Panc1 (cell line): ENCODE results near the gene WNT3A.

Experiments
- CTCF ChIP-seq: fragments of 450-650 bp; IDR thresholded peaks from 2 replicates; pipeline ENCODE4 v1.5.1; 2017; ENCODE audit warnings: mild to moderate bottlenecking
- POLR2AphosphoS5 ChIP-seq: IDR thresholded peaks from 2 replicates; pipeline ENCODE4 v1.6.1; 2012; ENCODE audit warnings: mild to moderate bottlenecking, low read depth, low read length, moderate library complexity
- SIN3A ChIP-seq: IDR thresholded peaks from 2 replicates; pipeline ENCODE4 v1.6.1; 2012; ENCODE audit warnings: low read depth, mild to moderate bottlenecking, low read length, moderate library complexity, borderline replicate concordance; ENCODE audit not compliant: insufficient read depth
- TCF7L2 ChIP-seq: IDR thresholded peaks from 2 replicates; pipeline ENCODE4 v1.6.1; 2011; ENCODE audit warnings: mild to moderate bottlenecking, low read depth, low read length, inconsistent platforms
- TF ChIP-seq, protein P1 (sequence below), 2 experiments: IDR thresholded peaks; 2 replicates each; pipeline ENCODE4 v1.6.1; 2011 to 2012; ENCODE audit warnings: low read depth in 2 of 2, control low read depth in 1 of 2, low read length in 1 of 2, mild to moderate bottlenecking in 1 of 2, moderate library complexity in 1 of 2; ENCODE audit not compliant: insufficient read depth in 1 of 2

DNA sequence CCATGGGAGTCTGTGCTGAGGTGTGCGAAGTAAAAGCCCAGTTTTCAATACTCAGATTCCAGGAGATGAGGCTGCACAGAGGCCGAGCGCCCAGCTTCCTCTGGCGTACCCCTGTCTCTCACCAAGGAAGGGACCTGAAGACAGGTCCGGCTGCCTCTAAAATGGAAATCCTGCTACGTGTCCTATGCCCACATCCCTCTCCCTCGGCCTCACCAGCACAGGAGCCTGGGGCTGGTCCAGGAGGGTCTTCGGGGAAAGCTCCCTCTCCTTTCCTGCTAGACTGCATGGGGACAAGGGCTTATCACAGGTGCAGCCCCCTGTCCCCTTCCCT, 101.9 kb downstream of the WNT3A start:
- TF ChIP-seq POLR2AphosphoS5 = no peak
- TF ChIP-seq CTCF = no peak
- TF ChIP-seq, protein P1, sequence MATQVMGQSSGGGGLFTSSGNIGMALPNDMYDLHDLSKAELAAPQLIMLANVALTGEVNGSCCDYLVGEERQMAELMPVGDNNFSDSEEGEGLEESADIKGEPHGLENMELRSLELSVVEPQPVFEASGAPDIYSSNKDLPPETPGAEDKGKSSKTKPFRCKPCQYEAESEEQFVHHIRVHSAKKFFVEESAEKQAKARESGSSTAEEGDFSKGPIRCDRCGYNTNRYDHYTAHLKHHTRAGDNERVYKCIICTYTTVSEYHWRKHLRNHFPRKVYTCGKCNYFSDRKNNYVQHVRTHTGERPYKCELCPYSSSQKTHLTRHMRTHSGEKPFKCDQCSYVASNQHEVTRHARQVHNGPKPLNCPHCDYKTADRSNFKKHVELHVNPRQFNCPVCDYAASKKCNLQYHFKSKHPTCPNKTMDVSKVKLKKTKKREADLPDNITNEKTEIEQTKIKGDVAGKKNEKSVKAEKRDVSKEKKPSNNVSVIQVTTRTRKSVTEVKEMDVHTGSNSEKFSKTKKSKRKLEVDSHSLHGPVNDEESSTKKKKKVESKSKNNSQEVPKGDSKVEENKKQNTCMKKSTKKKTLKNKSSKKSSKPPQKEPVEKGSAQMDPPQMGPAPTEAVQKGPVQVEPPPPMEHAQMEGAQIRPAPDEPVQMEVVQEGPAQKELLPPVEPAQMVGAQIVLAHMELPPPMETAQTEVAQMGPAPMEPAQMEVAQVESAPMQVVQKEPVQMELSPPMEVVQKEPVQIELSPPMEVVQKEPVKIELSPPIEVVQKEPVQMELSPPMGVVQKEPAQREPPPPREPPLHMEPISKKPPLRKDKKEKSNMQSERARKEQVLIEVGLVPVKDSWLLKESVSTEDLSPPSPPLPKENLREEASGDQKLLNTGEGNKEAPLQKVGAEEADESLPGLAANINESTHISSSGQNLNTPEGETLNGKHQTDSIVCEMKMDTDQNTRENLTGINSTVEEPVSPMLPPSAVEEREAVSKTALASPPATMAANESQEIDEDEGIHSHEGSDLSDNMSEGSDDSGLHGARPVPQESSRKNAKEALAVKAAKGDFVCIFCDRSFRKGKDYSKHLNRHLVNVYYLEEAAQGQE (IDR thresholded peaks at IDR 0.05; ENCODE audit: insufficient read depth in 1 of 2, low read depth in 2 of 2, low read length in 1 of 2) = no peak
- TF ChIP-seq SIN3A = no peak
- no peak for TF ChIP-seq TCF7L2
